HepG2 (cell line): ENCODE data around the gene SP6. TPM values are rescaled to one million over a fixed set of nuclear protein-coding genes. Genes with fewer than 3 reads are reported as not detected.

Experiments
- ATAC-seq: fragments of 200-7000 bp; cut with Tn5 transposase; 3 replicates; pipeline ENCODE4 v1.9.1; 2020; ENCODE audit warnings: mild to moderate bottlenecking, moderate library complexity
- BruUV-seq: library from RNA; stranded (reverse); fragments of 400-500 nt; replicated peaks from 2 replicates; lab custom pipeline; 2021; lab: Mats Ljungman, UMichigan
- CTCF ChIA-PET: fragments of 300-600 bp; formaldehyde crosslinking; extraction: SDS; loops from one replicate; lab custom pipeline; 2021; ENCODE audit warnings: low total read pairs, inconsistent platforms, low intra/inter-chr PET ratio; lab: Yijun Ruan, JAX
- POLR2A ChIA-PET: fragments of 350-600 bp; sonication (Branson Sonifier 250); formaldehyde crosslinking; loops from one replicate; lab custom pipeline; 2020; ENCODE audit warnings: antibody characterized with exemption, inconsistent platforms; lab: Yijun Ruan, JAX
- DNase-seq: peaks from one replicate; pipeline ENCODE4 v3.0.0-alpha.2; 2015; ENCODE audit warnings: low spot score
- FAIRE-seq: peaks from 3 replicates; lab custom pipeline; 2011; peaks lifted over from hg19 to GRCh38; lab: Jason Lieb, UNC
- H2AFZ ChIP-seq: one replicate; pipeline ENCODE4 v1.6.1; 2011; ENCODE audit warnings: low read length, inconsistent platforms
- H3K27ac ChIP-seq: fragments of 300-600 bp; 3 replicates; pipeline ENCODE4 v1.8.0; 2011; ENCODE audit warnings: mixed run types, mild to moderate bottlenecking, mixed read lengths, low read length, inconsistent platforms; ENCODE audit not compliant: insufficient read depth; ENCODE audit errors: extremely low read length
- H3K27me3 ChIP-seq, 2 experiments: fragments of 200-600 bp in 1 of 2; 2 replicates in 1 of 2; 3 replicates in 1 of 2; pipeline versions ENCODE4 v1.6.0 to v1.8.0; 2011; ENCODE audit warnings: low read length in 2 of 2, mild to moderate bottlenecking in 2 of 2, moderate library complexity in 2 of 2, inconsistent platforms in 1 of 2; ENCODE audit not compliant: insufficient read depth in 2 of 2, control insufficient read depth in 1 of 2
- H3K36me3 ChIP-seq, 2 experiments: fragments of 200-600 bp in 1 of 2; replicated peaks in 1 of 2; 2 replicates in 1 of 2; 3 replicates in 1 of 2; pipeline versions ENCODE4 v1.5.1 to v1.8.0; 2011; ENCODE audit warnings: low read length in 2 of 2, inconsistent platforms in 1 of 2; ENCODE audit not compliant: insufficient read depth in 2 of 2, control insufficient read depth in 1 of 2
- H3K4me1 ChIP-seq: 2 replicates; pipeline ENCODE4 v1.5.1; 2012; ENCODE audit warnings: low read length, inconsistent platforms; ENCODE audit not compliant: insufficient read depth
- H3K4me2 ChIP-seq: 2 replicates; pipeline ENCODE4 v1.6.0; 2011; ENCODE audit warnings: low read depth, low read length, inconsistent platforms
- H3K4me3 ChIP-seq, 3 experiments: fragments of 200-600 bp in 1 of 3; sonication (generic), shearing (Covaris generic) in 1 of 3; replicated peaks in 1 of 3; 2 replicates each; pipeline ENCODE4 v1.5.1; 2011 to 2016; ENCODE audit warnings: low read length in 3 of 3, inconsistent platforms in 2 of 3, low read depth in 2 of 3, mild to moderate bottlenecking in 2 of 3, control low read depth in 1 of 3, mixed read lengths in 1 of 3; ENCODE audit not compliant: insufficient read depth in 1 of 3
- H3K79me2 ChIP-seq: one replicate; pipeline ENCODE4 v1.6.1; 2011; ENCODE audit warnings: low read length, inconsistent platforms; ENCODE audit not compliant: insufficient read depth
- H3K9ac ChIP-seq: 2 replicates; pipeline ENCODE4 v1.6.0; 2011; ENCODE audit warnings: mild to moderate bottlenecking, low read depth, low read length, inconsistent platforms; ENCODE audit not compliant: insufficient read depth
- H3K9me3 ChIP-seq: 2 replicates; pipeline ENCODE4 v1.5.1; 2012; ENCODE audit warnings: mild to moderate bottlenecking, low read length
- H4K20me1 ChIP-seq: 2 replicates; pipeline ENCODE4 v1.6.0; 2011; ENCODE audit warnings: inconsistent platforms, mild to moderate bottlenecking, low read length, moderate library complexity; ENCODE audit not compliant: insufficient read depth
- IKZF1 ChIP-seq: fragments of 450-650 bp; IDR thresholded peaks from 2 replicates; pipeline ENCODE4 v1.7.1; 2016
- PAXIP1 ChIP-seq: sonication (generic); formaldehyde crosslinking; conservative IDR thresholded peaks from 2 replicates; pipeline ENCODE4 v1.4.0; 2020; ENCODE audit warnings: mild to moderate bottlenecking, missing genetic modification reagents, moderate library complexity
- ZBTB25 ChIP-seq: IDR thresholded peaks from 2 replicates; pipeline ENCODE4 v1.6.1; 2018; ENCODE audit warnings: missing genetic modification reagents
- ZNF335 ChIP-seq: sonication (generic); formaldehyde crosslinking; IDR thresholded peaks from 2 replicates; pipeline ENCODE4 v1.4.0; 2020; ENCODE audit warnings: missing genetic modification reagents
- ZNF451 ChIP-seq: sonication (generic); formaldehyde crosslinking; IDR thresholded peaks from 2 replicates; pipeline ENCODE4 v1.5.0; 2020; ENCODE audit warnings: mild to moderate bottlenecking, missing genetic modification reagents
- ZSCAN5A ChIP-seq: sonication (generic); formaldehyde crosslinking; IDR thresholded peaks from 2 replicates; pipeline ENCODE4 v1.8.0; 2022; ENCODE audit warnings: mild to moderate bottlenecking, missing genetic modification reagents, borderline replicate concordance
- WGBS: methylation state at CpG from one replicate; pipeline ENCODE4 v1.1.6; 2017; ENCODE audit warnings: low lambda C conversion rate; 5-methylcytosine and 5-hydroxymethylcytosine counted together
- in situ Hi-C: cut with HindIII; loops from 2 replicates; pipeline ENCODE4 v1.10.0; 2017; ENCODE audit warnings: low pct_unique_long_range_greater_than_20kb; ENCODE audit not compliant: extremely low pct_ligation_motif_present
- intact Hi-C: fragments of 100-400 bp; cut with micrococcal nuclease; formaldehyde crosslinking; loops from one replicate; pipeline ENCODE4 v1.10.0; 2022; ENCODE audit not compliant: unreplicated experiment
- polyA plus RNA-seq, 8 experiments: library from polyadenylated mRNA; depleted of rRNA in 3 of 8; stranded (reverse) in 7 of 8; unstranded in 1 of 8; fragments of >200 nt; fragmentation: Illumina TruSeq in 4 of 8; extraction: Trizol in 4 of 8; gene quantifications; 2 replicates each; pipeline versions ENCODE4 v1.2.1 to v1.2.3, GENCODE V29; 2011 to 2016; ENCODE audit warnings: low read depth in 4 of 8, missing spikeins in 1 of 8, mixed read lengths in 1 of 8; ENCODE audit not compliant: insufficient read depth in 1 of 8
- total RNA-seq, 5 experiments: library from RNA; depleted of rRNA; stranded (reverse); fragments of >200 nt; fragmentation: Illumina TruSeq; extraction: Trizol; gene quantifications; 2 replicates each; pipeline ENCODE4 v1.2.3, GENCODE V29; 2016; ENCODE audit warnings: low read depth in 1 of 5
- TF ChIP-seq, protein P1 (sequence below): sonication (generic); formaldehyde crosslinking; IDR thresholded peaks from 2 replicates; pipeline ENCODE4 v1.5.0; 2020; ENCODE audit warnings: missing genetic modification reagents
- TF ChIP-seq, protein P2 (sequence below): sonication (generic); formaldehyde crosslinking; IDR thresholded peaks from 2 replicates; pipeline ENCODE4 v1.5.0; 2020; ENCODE audit warnings: mild to moderate bottlenecking, missing genetic modification reagents
- TF ChIP-seq, protein P3 (sequence below): sonication (generic); formaldehyde crosslinking; IDR thresholded peaks from 2 replicates; pipeline ENCODE4 v1.4.0; 2020; ENCODE audit warnings: missing genetic modification reagents

SP6 gene
- total and polyA plus RNA-seq, 2 of the 13 experiments (the other 11 are each of a cell fraction or from before 2014, with no cell fraction given), result 0.07 TPM

DNA sequence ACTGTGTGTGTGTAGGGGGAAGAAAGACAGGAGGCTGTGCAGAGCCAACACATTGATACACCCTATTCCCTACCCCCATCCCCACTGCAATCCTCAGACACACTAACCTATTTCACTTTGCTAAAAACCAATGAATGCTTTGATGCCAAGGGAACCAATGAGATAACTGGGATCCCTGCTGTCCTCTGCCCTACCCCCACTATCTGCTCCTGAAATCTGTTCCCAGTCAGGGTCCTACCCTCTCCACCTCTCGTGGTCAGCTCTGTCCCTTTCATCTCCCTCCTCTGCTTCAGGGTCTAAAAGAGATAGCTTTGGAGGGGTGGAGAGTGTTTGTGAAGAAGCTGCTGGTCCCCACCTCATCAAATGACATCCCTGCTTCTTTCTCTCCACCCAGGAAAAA is 19.1 kb upstream of the SP6 start:
- Histone ChIP-seq H3K27me3 (peaks cover 5 to 39% of the 10 kb centered on the region in 2 experiments), H2AFZ (no peak overlapping the region), H3K4me1 (no peaks in the 10 kb centered on the region), H3K79me2 (no peaks in the 10 kb centered on the region), H3K9ac (no peak overlapping the region), H4K20me1 (no peaks in the 10 kb centered on the region), H3K4me2 (no peak overlapping the region), H3K36me3 (no peaks in the 10 kb centered on the region), H3K9me3 (no peaks in the 10 kb centered on the region), H3K4me3 (no peak overlapping the region), H3K27ac (no peak overlapping the region)
- DNase-seq (peak; percentile 25), FAIRE-seq (no peak), ATAC-seq (no peak)
- in situ Hi-C loops, result no loop called here
- 0% methylated on average over 1 of the region's 1 CpG for WGBS
- BruUV-seq, result no TSS peak
- POLR2A ChIA-PET, result interaction anchor here (0.7 kb wide), 1 partner anchor 26 kb away, joined by 3 read pairs; the partner anchor contains the start of gene SP2
- intact Hi-C loops, result loop anchor here (5.0 kb wide), 1 partner anchor 652 kb away; no protein-coding TSS in a partner anchor
- CTCF ChIA-PET, result no interaction called here
- TF ChIP-seq ZBTB25 (CRISPR knock-in tag), result no peak
- TF ChIP-seq ZSCAN5A, result no peak
- no peak for TF ChIP-seq ZNF335 (CRISPR knock-in tag)
- TF ChIP-seq ZNF451 (CRISPR knock-in tag), result no peak
- no peak for TF ChIP-seq IKZF1
- TF ChIP-seq, protein P1, sequence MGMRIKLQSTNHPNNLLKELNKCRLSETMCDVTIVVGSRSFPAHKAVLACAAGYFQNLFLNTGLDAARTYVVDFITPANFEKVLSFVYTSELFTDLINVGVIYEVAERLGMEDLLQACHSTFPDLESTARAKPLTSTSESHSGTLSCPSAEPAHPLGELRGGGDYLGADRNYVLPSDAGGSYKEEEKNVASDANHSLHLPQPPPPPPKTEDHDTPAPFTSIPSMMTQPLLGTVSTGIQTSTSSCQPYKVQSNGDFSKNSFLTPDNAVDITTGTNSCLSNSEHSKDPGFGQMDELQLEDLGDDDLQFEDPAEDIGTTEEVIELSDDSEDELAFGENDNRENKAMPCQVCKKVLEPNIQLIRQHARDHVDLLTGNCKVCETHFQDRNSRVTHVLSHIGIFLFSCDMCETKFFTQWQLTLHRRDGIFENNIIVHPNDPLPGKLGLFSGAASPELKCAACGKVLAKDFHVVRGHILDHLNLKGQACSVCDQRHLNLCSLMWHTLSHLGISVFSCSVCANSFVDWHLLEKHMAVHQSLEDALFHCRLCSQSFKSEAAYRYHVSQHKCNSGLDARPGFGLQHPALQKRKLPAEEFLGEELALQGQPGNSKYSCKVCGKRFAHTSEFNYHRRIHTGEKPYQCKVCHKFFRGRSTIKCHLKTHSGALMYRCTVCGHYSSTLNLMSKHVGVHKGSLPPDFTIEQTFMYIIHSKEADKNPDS, result no peak
- TF ChIP-seq, protein P2, sequence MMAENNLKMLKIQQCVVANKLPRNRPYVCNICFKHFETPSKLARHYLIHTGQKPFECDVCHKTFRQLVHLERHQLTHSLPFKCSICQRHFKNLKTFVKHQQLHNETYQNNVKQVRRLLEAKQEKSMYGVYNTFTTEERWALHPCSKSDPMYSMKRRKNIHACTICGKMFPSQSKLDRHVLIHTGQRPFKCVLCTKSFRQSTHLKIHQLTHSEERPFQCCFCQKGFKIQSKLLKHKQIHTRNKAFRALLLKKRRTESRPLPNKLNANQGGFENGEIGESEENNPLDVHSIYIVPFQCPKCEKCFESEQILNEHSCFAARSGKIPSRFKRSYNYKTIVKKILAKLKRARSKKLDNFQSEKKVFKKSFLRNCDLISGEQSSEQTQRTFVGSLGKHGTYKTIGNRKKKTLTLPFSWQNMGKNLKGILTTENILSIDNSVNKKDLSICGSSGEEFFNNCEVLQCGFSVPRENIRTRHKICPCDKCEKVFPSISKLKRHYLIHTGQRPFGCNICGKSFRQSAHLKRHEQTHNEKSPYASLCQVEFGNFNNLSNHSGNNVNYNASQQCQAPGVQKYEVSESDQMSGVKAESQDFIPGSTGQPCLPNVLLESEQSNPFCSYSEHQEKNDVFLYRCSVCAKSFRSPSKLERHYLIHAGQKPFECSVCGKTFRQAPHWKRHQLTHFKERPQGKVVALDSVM (CRISPR knock-in tag), result no peak
- TF ChIP-seq, protein P3, sequence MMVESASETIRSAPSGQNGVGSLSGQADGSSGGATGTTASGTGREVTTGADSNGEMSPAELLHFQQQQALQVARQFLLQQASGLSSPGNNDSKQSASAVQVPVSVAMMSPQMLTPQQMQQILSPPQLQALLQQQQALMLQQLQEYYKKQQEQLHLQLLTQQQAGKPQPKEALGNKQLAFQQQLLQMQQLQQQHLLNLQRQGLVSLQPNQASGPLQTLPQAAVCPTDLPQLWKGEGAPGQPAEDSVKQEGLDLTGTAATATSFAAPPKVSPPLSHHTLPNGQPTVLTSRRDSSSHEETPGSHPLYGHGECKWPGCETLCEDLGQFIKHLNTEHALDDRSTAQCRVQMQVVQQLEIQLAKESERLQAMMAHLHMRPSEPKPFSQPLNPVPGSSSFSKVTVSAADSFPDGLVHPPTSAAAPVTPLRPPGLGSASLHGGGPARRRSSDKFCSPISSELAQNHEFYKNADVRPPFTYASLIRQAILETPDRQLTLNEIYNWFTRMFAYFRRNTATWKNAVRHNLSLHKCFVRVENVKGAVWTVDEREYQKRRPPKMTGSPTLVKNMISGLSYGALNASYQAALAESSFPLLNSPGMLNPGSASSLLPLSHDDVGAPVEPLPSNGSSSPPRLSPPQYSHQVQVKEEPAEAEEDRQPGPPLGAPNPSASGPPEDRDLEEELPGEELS (CRISPR knock-in tag), result no peak
- no peak for TF ChIP-seq PAXIP1 (CRISPR knock-in tag)
